Lower lobe of right lung (tissue), 2 donors: ENCODE data around the gene ITGAD. TPM values are rescaled to one million over a fixed set of nuclear protein-coding genes. Genes with fewer than 3 reads are reported as not detected.
"Not testable (repeated sequence)": the region's sequence is repeated elsewhere in the genome, so short reads cannot be mapped to it uniquely, and the experiment has no call there.

Experiments
- ATAC-seq, 2 donors: fragments of 200-7000 bp; cut with Tn5 transposase; one replicate each; pipeline ENCODE4 v1.9.1; 2020 to 2022; ENCODE audit warnings: mild to moderate bottlenecking in 2 of 2, moderate library complexity in 2 of 2
- DNase-seq: peaks from one replicate; pipeline ENCODE4 v3.0.0-alpha.2; 2020
- H3K27ac ChIP-seq: fragments of 200-600 bp; one replicate; pipeline ENCODE4 v1.8.0; 2022
- H3K27me3 ChIP-seq: fragments of 200-600 bp; one replicate; pipeline ENCODE4 v1.8.0; 2022; ENCODE audit warnings: low read depth
- H3K36me3 ChIP-seq: fragments of 200-600 bp; one replicate; pipeline ENCODE4 v1.8.0; 2022; ENCODE audit warnings: mild to moderate bottlenecking
- H3K4me1 ChIP-seq: fragments of 200-600 bp; one replicate; pipeline ENCODE4 v1.8.0; 2022
- H3K4me3 ChIP-seq: fragments of 200-600 bp; one replicate; pipeline ENCODE4 v1.8.0; 2022; ENCODE audit warnings: mild to moderate bottlenecking
- H3K9me3 ChIP-seq: fragments of 200-600 bp; one replicate; pipeline ENCODE4 v1.8.0; 2022
- intact Hi-C: fragments of 100-400 bp; cut with DNase I; formaldehyde crosslinking; loops from one replicate; pipeline ENCODE4 v1.11.0; 2022
- total RNA-seq: library from RNA; stranded (reverse); fragmentation: NEBNext Ultra II Directional; extraction: Animal tissue kit (Norgen Biotek cat#: 25700); gene quantifications from one replicate; pipeline ENCODE4 v1.2.1, GENCODE V29; 2021
- TF ChIP-seq, protein P1 (sequence below): fragments of 200-600 bp; IDR thresholded peaks from one replicate; pipeline ENCODE4 v1.8.0; 2022; ENCODE audit warnings: antibody characterized with exemption, mild to moderate bottlenecking
- donor health status: DM: no; HTN: yes; CAD: no; lungs with severe emphysema.

The ITGAD gene
- total RNA-seq, 1 donor from 2014 or later: 0.62 TPM

DNA sequence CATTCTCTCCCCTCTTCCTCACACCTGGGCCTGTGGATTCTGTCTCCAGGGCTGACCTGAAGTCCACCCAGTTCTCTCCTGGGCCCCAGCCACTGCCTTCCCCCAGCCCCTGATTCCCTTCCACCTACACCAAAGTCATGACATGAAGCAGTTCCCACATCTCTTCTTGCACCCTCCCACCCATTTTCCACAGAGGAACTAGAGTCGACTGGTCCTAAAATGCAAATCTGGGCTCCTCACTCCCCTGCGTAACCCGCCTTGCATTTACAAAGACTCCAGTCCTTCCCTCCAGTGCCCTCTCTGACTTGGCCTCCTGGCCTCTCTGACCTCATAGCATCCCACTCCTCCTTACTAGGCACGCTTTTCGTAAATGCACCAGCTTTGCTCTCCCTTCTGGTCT lies 20.2 kb downstream of the ITGAD start:
- TF ChIP-seq, protein P1, sequence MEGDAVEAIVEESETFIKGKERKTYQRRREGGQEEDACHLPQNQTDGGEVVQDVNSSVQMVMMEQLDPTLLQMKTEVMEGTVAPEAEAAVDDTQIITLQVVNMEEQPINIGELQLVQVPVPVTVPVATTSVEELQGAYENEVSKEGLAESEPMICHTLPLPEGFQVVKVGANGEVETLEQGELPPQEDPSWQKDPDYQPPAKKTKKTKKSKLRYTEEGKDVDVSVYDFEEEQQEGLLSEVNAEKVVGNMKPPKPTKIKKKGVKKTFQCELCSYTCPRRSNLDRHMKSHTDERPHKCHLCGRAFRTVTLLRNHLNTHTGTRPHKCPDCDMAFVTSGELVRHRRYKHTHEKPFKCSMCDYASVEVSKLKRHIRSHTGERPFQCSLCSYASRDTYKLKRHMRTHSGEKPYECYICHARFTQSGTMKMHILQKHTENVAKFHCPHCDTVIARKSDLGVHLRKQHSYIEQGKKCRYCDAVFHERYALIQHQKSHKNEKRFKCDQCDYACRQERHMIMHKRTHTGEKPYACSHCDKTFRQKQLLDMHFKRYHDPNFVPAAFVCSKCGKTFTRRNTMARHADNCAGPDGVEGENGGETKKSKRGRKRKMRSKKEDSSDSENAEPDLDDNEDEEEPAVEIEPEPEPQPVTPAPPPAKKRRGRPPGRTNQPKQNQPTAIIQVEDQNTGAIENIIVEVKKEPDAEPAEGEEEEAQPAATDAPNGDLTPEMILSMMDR: no peak
- no peaks in the 10 kb centered on the region for H3K9me3 ChIP-seq

DNA sequence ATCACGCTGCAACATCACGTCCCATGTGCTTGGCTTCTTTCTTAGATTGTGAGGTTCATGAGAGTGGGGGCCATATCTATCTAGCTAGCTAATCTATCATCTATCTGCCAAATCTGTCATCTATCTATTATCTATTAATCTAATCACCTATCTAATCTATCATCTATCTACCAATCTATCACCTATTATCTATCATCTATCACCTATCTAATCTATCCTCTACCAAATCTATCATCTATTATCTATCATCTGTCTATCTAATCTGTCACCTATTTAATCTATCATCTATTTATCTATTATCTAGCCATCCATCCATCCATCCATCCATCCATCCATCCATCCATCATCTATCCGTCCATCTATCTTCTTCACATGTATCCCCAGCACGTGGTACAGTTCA lies 20.8 kb downstream of the ITGAD start:
- intact Hi-C loops: no loop called here
- H3K36me3 ChIP-seq: no peaks in the 10 kb centered on the region
- DNase-seq (no peak), ATAC-seq (no peak)
- TF ChIP-seq, protein P1: no peak
- no peaks in the 10 kb centered on the region for H3K4me1 ChIP-seq
- no peak overlapping the region for H3K27ac ChIP-seq
- no peaks in the 10 kb centered on the region for H3K27me3 ChIP-seq
- no peaks in the 10 kb centered on the region for H3K9me3 ChIP-seq
- no peak overlapping the region for H3K4me3 ChIP-seq

More for the DNA sequence above, 20.2 kb downstream of the ITGAD start:
- no peak for ATAC-seq
- no peak for DNase-seq
- H3K4me1 ChIP-seq: no peaks in the 10 kb centered on the region
- H3K27me3 ChIP-seq: no peaks in the 10 kb centered on the region
- H3K36me3 ChIP-seq: no peaks in the 10 kb centered on the region
- intact Hi-C loops: no loop called here
- no peak overlapping the region for H3K4me3 ChIP-seq
- H3K27ac ChIP-seq: no peak overlapping the region

DNA sequence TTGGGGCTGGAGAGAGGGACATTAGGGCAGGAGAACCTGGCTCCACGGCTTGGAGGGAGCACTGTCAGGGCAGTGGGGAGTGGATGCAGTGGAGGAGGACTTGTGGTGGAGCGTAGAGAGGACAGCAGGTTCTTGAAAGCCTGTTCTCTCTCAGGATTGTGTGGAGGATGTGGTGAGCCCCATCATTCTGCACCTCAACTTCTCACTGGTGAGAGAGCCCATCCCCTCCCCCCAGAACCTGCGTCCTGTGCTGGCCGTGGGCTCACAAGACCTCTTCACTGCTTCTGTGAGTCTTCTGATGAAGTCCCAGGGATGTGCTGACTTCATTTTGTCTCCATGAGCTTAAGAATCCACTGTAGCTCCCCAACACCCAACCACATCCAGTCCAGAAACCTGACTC lies 21.6 kb downstream of the ITGAD start:
- no peaks in the 10 kb centered on the region for H3K36me3 ChIP-seq
- H3K27me3 ChIP-seq: no peaks in the 10 kb centered on the region
- H3K9me3 ChIP-seq: no peaks in the 10 kb centered on the region
- intact Hi-C loops: no loop called here
- DNase-seq (no peak), ATAC-seq (no peak)
- TF ChIP-seq, protein P1: no peak
- H3K4me1 ChIP-seq: no peaks in the 10 kb centered on the region
- H3K27ac ChIP-seq: no peak overlapping the region
- H3K4me3 ChIP-seq: no peak overlapping the region

DNA sequence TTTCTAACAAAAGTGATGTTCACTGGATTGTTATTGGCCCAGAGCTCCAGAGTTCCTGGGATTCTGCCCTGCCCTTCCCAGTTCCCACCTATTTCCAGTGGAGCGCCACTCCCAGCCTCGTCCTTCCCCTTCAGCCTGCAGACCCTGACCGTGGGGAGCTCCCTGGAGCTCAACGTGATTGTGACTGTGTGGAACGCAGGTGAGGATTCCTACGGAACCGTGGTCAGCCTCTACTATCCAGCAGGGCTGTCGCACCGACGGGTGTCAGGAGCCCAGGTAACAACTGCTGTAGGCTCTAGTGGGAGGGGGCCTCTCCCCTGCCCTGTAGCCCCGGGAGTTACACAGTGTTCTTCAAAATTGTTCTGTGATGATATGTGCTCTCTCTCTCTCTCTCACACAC lies 23.2 kb downstream of the ITGAD start:
- no peaks in the 10 kb centered on the region for H3K27me3 ChIP-seq
- no peak overlapping the region for H3K27ac ChIP-seq
- no peak overlapping the region for H3K4me3 ChIP-seq
- no peaks in the 10 kb centered on the region for H3K36me3 ChIP-seq
- no peak for DNase-seq
- TF ChIP-seq, protein P1: no peak
- no peaks in the 10 kb centered on the region for H3K9me3 ChIP-seq
- intact Hi-C loops: no loop called here
- ATAC-seq: no peak
- no peaks in the 10 kb centered on the region for H3K4me1 ChIP-seq

DNA sequence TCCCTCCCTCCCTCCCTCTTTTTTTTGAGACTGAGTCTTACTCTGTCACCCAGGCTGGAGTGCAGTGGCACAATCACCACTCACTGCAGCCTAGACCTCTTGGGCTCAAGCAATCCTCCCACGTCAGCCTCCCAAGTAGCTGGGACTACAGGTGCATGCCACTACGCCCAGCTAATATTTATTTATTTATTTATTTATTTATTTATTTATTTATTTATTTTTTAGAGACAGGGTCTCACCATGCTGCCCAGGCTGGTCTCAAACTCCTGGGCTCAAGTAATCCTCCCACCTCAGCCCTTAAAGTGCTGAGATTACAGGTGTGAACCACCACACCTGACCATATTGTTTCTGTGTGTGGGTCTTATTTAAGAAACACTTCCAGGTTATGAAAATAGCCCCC lies 23.9 kb downstream of the ITGAD start:
- intact Hi-C loops: not testable (repeated sequence)

DNA sequence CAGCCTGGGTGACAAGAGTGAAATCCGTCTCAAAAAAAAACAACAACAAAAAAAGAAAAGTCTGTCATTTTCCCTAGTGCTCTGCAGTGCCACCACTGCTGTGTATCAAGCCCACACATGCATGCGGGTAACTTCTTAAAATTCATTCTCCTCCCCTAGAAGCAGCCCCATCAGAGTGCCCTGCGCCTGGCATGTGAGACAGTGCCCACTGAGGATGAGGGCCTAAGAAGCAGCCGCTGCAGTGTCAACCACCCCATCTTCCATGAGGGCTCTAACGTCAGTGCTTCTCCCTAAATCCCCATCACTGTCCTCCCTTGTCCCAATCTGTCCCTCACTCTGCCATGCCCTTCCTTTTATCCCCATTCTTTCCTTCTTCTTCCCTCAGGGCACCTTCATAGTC lies 24.8 kb downstream of the ITGAD start:
- no peak for ATAC-seq
- intact Hi-C loops: no loop called here
- TF ChIP-seq, protein P1: no peak

More for the DNA sequence above, 23.9 kb downstream of the ITGAD start:
- H3K27me3 ChIP-seq, H3K36me3 ChIP-seq, DNase-seq, H3K4me1 ChIP-seq, H3K4me3 ChIP-seq, ATAC-seq, H3K9me3 ChIP-seq, H3K27ac ChIP-seq: not testable (repeated sequence)

More for the DNA sequence above, 24.8 kb downstream of the ITGAD start:
- H3K36me3 ChIP-seq: no peaks in the 10 kb centered on the region
- no peaks in the 10 kb centered on the region for H3K9me3 ChIP-seq
- no peak overlapping the region for H3K27ac ChIP-seq
- no peak for DNase-seq
- no peak overlapping the region for H3K4me3 ChIP-seq
- H3K4me1 ChIP-seq: no peaks in the 10 kb centered on the region
- H3K27me3 ChIP-seq: no peaks in the 10 kb centered on the region
